Measurements from ENCODE around the gene LRRFIP1.

LRRFIP1 gene

GRCh38 chr2:237765875-237766274 is 138.5 kb downstream of the LRRFIP1 start:
- H3K36me3 ChIP-seq (replicated peaks in 1 of 2; ENCODE audit: control insufficient read depth in 2 of 2, insufficient read depth in 2 of 2, low read length in 2 of 2) = peaks cover 2 to 47% of the 10 kb centered on the region in 2 donors
- H3K27ac ChIP-seq (replicated peaks; ENCODE audit: low read length) = no peak overlapping the region

GRCh38 chr2:237766340-237766739 is 139.0 kb downstream of the LRRFIP1 start:
- Histone ChIP-seq H3K18ac (ENCODE audit: low read length) (no peak overlapping the region), H3K9me3 (replicated peaks in 1 of 2; ENCODE audit: control insufficient read depth in 2 of 2, insufficient read depth in 1 of 2, low read depth in 1 of 2, low read length in 2 of 2) (no peaks in the 10 kb centered on the region), H2BK12ac (ENCODE audit: low read length) (no peak overlapping the region), H3K23ac (ENCODE audit: low read depth, low read length, poor library complexity) (no peak overlapping the region), H3K4ac (ENCODE audit: low read length) (no peak overlapping the region), H3K36me3 (replicated peaks in 1 of 2; ENCODE audit: control insufficient read depth in 2 of 2, insufficient read depth in 2 of 2, low read length in 2 of 2) (peaks cover 2 to 46% of the 10 kb centered on the region in 2 donors), H3K4me2 (ENCODE audit: insufficient read depth, low read length, poor library complexity, severe bottlenecking) (no peak overlapping the region), H2BK15ac (ENCODE audit: low read length) (no peak overlapping the region), H2AFZ (ENCODE audit: low read length) (no peak overlapping the region), H3K4me1 (ENCODE audit: control insufficient read depth in 2 of 2, insufficient read depth in 1 of 2, low read depth in 1 of 2, low read length in 2 of 2) (no peaks in the 10 kb centered on the region), H3K79me1 (ENCODE audit: low read depth, low read length) (no peaks in the 10 kb centered on the region), H3K14ac (ENCODE audit: low read length) (no peak overlapping the region), H2BK5ac (ENCODE audit: low read length) (no peak overlapping the region), H3K27ac (replicated peaks; ENCODE audit: low read length) (no peak overlapping the region), H4K91ac (ENCODE audit: low read depth, low read length, poor library complexity) (no peak overlapping the region), H3K27me3 (ENCODE audit: control insufficient read depth in 3 of 3, insufficient read depth in 3 of 3, low read depth in 1 of 3, low read length in 3 of 3) (no peaks in the 10 kb centered on the region), H2BK120ac (ENCODE audit: low read depth, low read length) (no peak overlapping the region), H3K4me3 (ENCODE audit: low read length in 2 of 2) (no peak overlapping the region), H2AK5ac (ENCODE audit: low read depth, low read length) (no peak overlapping the region), H4K8ac (ENCODE audit: low read depth, low read length) (no peak overlapping the region), H3K9ac (ENCODE audit: low read depth, low read length, poor library complexity) (no peak overlapping the region)
- DNase-seq (ENCODE audit: low spot score) = no peak
- WGBS, 2 donors (ENCODE audit: extremely low coverage in 2 of 2, insufficient read length in 2 of 2, insufficient replicate concordance in 1 of 2) = no CpG with 5 or more reads among the region's 2 CpGs

More at GRCh38 chr2:237765875-237766274, 138.5 kb downstream of the LRRFIP1 start:
- Histone ChIP-seq H3K14ac (ENCODE audit: low read length) (no peak overlapping the region), H3K23ac (ENCODE audit: low read depth, low read length, poor library complexity) (no peak overlapping the region), H4K91ac (ENCODE audit: low read depth, low read length, poor library complexity) (no peak overlapping the region), H4K8ac (ENCODE audit: low read depth, low read length) (no peak overlapping the region), H3K27me3 (ENCODE audit: control insufficient read depth in 3 of 3, insufficient read depth in 3 of 3, low read depth in 1 of 3, low read length in 3 of 3) (no peaks in the 10 kb centered on the region), H3K18ac (ENCODE audit: low read length) (no peak overlapping the region), H3K9me3 (replicated peaks in 1 of 2; ENCODE audit: control insufficient read depth in 2 of 2, insufficient read depth in 1 of 2, low read depth in 1 of 2, low read length in 2 of 2) (no peaks in the 10 kb centered on the region), H2AK5ac (ENCODE audit: low read depth, low read length) (no peak overlapping the region), H3K9ac (ENCODE audit: low read depth, low read length, poor library complexity) (no peak overlapping the region), H3K4ac (ENCODE audit: low read length) (no peak overlapping the region), H3K4me1 (ENCODE audit: control insufficient read depth in 2 of 2, insufficient read depth in 1 of 2, low read depth in 1 of 2, low read length in 2 of 2) (peaks cover 0 to under 1% of the 10 kb centered on the region in 2 donors), H3K4me3 (ENCODE audit: low read length in 2 of 2) (no peak overlapping the region), H2BK5ac (ENCODE audit: low read length) (no peak overlapping the region), H2BK15ac (ENCODE audit: low read length) (no peak overlapping the region), H2BK120ac (ENCODE audit: low read depth, low read length) (no peak overlapping the region), H3K79me1 (ENCODE audit: low read depth, low read length) (no peaks in the 10 kb centered on the region), H3K4me2 (ENCODE audit: insufficient read depth, low read length, poor library complexity, severe bottlenecking) (no peak overlapping the region), H2BK12ac (ENCODE audit: low read length) (no peak overlapping the region), H2AFZ (ENCODE audit: low read length) (no peak overlapping the region)
- no CpG with 5 or more reads among the region's 8 CpGs for WGBS, 2 donors (ENCODE audit: extremely low coverage in 2 of 2, insufficient read length in 2 of 2, insufficient replicate concordance in 1 of 2)
- DNase-seq (ENCODE audit: low spot score) = no peak

- H3K14ac ChIP-seq (ENCODE audit: low read length) = no peak overlapping the region
- H3K36me3 ChIP-seq (replicated peaks in 1 of 2; ENCODE audit: control insufficient read depth in 2 of 2, insufficient read depth in 2 of 2, low read length in 2 of 2) = peaks cover 0 to 44% of the 10 kb centered on the region in 2 donors
- H3K79me1 ChIP-seq (ENCODE audit: low read depth, low read length) = no peaks in the 10 kb centered on the region
- no peak overlapping the region for H4K8ac ChIP-seq (ENCODE audit: low read depth, low read length)
- H3K18ac ChIP-seq (ENCODE audit: low read length) = no peak overlapping the region
- no peak overlapping the region for H3K4me3 ChIP-seq (ENCODE audit: low read length in 2 of 2)
- no peak overlapping the region for H3K9ac ChIP-seq (ENCODE audit: low read depth, low read length, poor library complexity)
- no CpG with 5 or more reads among the region's 3 CpGs for WGBS, 2 donors (ENCODE audit: extremely low coverage in 2 of 2, insufficient read length in 2 of 2, insufficient replicate concordance in 1 of 2)
- no peak overlapping the region for H3K4me2 ChIP-seq (ENCODE audit: insufficient read depth, low read length, poor library complexity, severe bottlenecking)
- H2AFZ ChIP-seq (ENCODE audit: low read length) = no peak overlapping the region
- H4K91ac ChIP-seq (ENCODE audit: low read depth, low read length, poor library complexity) = no peak overlapping the region
- H2BK120ac ChIP-seq (ENCODE audit: low read depth, low read length) = no peak overlapping the region
- H3K4me1 ChIP-seq (ENCODE audit: control insufficient read depth in 2 of 2, insufficient read depth in 1 of 2, low read depth in 1 of 2, low read length in 2 of 2) = peaks cover 0 to 3% of the 10 kb centered on the region in 2 donors
- no peak for DNase-seq (ENCODE audit: low spot score)
- no peak overlapping the region for H2BK5ac ChIP-seq (ENCODE audit: low read length)
- no peaks in the 10 kb centered on the region for H3K27me3 ChIP-seq (ENCODE audit: control insufficient read depth in 3 of 3, insufficient read depth in 3 of 3, low read depth in 1 of 3, low read length in 3 of 3)
- H2BK15ac ChIP-seq (ENCODE audit: low read length) = no peak overlapping the region
- peaks cover 0 to under 1% of the 10 kb centered on the region in 2 donors for H3K9me3 ChIP-seq (replicated peaks in 1 of 2; ENCODE audit: control insufficient read depth in 2 of 2, insufficient read depth in 1 of 2, low read depth in 1 of 2, low read length in 2 of 2)
- no peak overlapping the region for H3K27ac ChIP-seq (replicated peaks; ENCODE audit: low read length)
- H3K4ac ChIP-seq (ENCODE audit: low read length) = no peak overlapping the region
- no peak overlapping the region for H3K23ac ChIP-seq (ENCODE audit: low read depth, low read length, poor library complexity)
- no peak overlapping the region for H2BK12ac ChIP-seq (ENCODE audit: low read length)
- H2AK5ac ChIP-seq (ENCODE audit: low read depth, low read length) = no peak overlapping the region
These were observed 145.1 kb downstream of the LRRFIP1 start for GRCh38 chr2:237772513-237772912.

- Histone ChIP-seq H2AK5ac (ENCODE audit: low read depth, low read length) (no peak overlapping the region), H3K27me3 (ENCODE audit: control insufficient read depth in 3 of 3, insufficient read depth in 3 of 3, low read depth in 1 of 3, low read length in 3 of 3) (no peaks in the 10 kb centered on the region), H3K4me1 (ENCODE audit: control insufficient read depth in 2 of 2, insufficient read depth in 1 of 2, low read depth in 1 of 2, low read length in 2 of 2) (peaks cover 0 to 3% of the 10 kb centered on the region in 2 donors), H2BK120ac (ENCODE audit: low read depth, low read length) (no peak overlapping the region), H3K27ac (replicated peaks; ENCODE audit: low read length) (no peak overlapping the region), H2BK15ac (ENCODE audit: low read length) (no peak overlapping the region), H3K4me3 (ENCODE audit: low read length in 2 of 2) (no peak overlapping the region), H3K23ac (ENCODE audit: low read depth, low read length, poor library complexity) (no peak overlapping the region), H2AFZ (ENCODE audit: low read length) (no peak overlapping the region), H3K14ac (ENCODE audit: low read length) (no peak overlapping the region), H3K9ac (ENCODE audit: low read depth, low read length, poor library complexity) (no peak overlapping the region), H2BK5ac (ENCODE audit: low read length) (no peak overlapping the region), H2BK12ac (ENCODE audit: low read length) (no peak overlapping the region), H3K9me3 (replicated peaks in 1 of 2; ENCODE audit: control insufficient read depth in 2 of 2, insufficient read depth in 1 of 2, low read depth in 1 of 2, low read length in 2 of 2) (peaks cover 3 to 9% of the 10 kb centered on the region in 2 donors), H3K4me2 (ENCODE audit: insufficient read depth, low read length, poor library complexity, severe bottlenecking) (no peak overlapping the region), H3K36me3 (replicated peaks in 1 of 2; ENCODE audit: control insufficient read depth in 2 of 2, insufficient read depth in 2 of 2, low read length in 2 of 2) (peaks cover 2 to 54% of the 10 kb centered on the region in 2 donors), H3K18ac (ENCODE audit: low read length) (no peak overlapping the region), H4K8ac (ENCODE audit: low read depth, low read length) (no peak overlapping the region), H3K4ac (ENCODE audit: low read length) (no peak overlapping the region), H3K79me1 (ENCODE audit: low read depth, low read length) (no peaks in the 10 kb centered on the region), H4K91ac (ENCODE audit: low read depth, low read length, poor library complexity) (no peak overlapping the region)
- WGBS, 2 donors (ENCODE audit: extremely low coverage in 2 of 2, insufficient read length in 2 of 2, insufficient replicate concordance in 1 of 2) = no CpG with 5 or more reads among the region's 15 CpGs
- DNase-seq (ENCODE audit: low spot score) = no peak
These were observed 146.4 kb downstream of the LRRFIP1 start for GRCh38 chr2:237773826-237774225.
